Gastroesophageal sphincter (tissue), 2 donors: ENCODE data around the gene GLO1.

Experiments used
- EP300 ChIP-seq: sonication (generic); formaldehyde crosslinking; IDR thresholded peaks from one replicate; pipeline ENCODE4 v1.6.1; 2017; ENCODE audit warnings: antibody characterized with exemption, mild to moderate bottlenecking
- POLR2AphosphoS5 ChIP-seq: sonication (generic); formaldehyde crosslinking; IDR thresholded peaks from one replicate; pipeline ENCODE4 v1.6.1; 2017; ENCODE audit warnings: antibody characterized with exemption

- TF ChIP-seq EP300: no peak
- TF ChIP-seq POLR2AphosphoS5: no peak
Observed at GRCh38 chr6:38634518-38634917, 68.4 kb downstream of the GLO1 start.
